HG03439 (cell line): ENCODE measurements around the gene RNASE1.

Experiments
- ATAC-seq: cut with Tn5 transposase; IDR thresholded peaks from one replicate; pipeline ENCODE4 v1.9.1; 2021; ENCODE audit warnings: mild to moderate bottlenecking, moderate library complexity; ENCODE audit not compliant: unreplicated experiment

RNASE1 gene

GRCh38 chr14:20808162-20808483 is 5.5 kb upstream of the RNASE1 start:
- no peak for ATAC-seq

GRCh38 chr14:20807304-20808161 is 4.9 kb upstream of the RNASE1 start:
- ATAC-seq = no peak

GRCh38 chr14:20805485-20805884 is 2.8 kb upstream of the RNASE1 start:
- no peak for ATAC-seq

GRCh38 chr14:20803223-20803622 is 579 bp upstream of the RNASE1 start:
- ATAC-seq = no peak

- ATAC-seq = no peak
Measured at GRCh38 chr14:20801726-20802125, 918 bp downstream of the RNASE1 start.

- no peak for ATAC-seq
Measured at GRCh38 chr14:20799892-20800544, 2.6 kb downstream of the RNASE1 start.

GRCh38 chr14:20799456-20799891 is 3.2 kb downstream of the RNASE1 start:
- no peak for ATAC-seq

- no peak for ATAC-seq
Measured at GRCh38 chr14:20798932-20799331, 3.7 kb downstream of the RNASE1 start.

GRCh38 chr14:20798318-20798717 is 4.3 kb downstream of the RNASE1 start:
- no peak for ATAC-seq

- no peak for ATAC-seq
Measured at GRCh38 chr14:20797164-20797563, 5.5 kb downstream of the RNASE1 start.

GRCh38 chr14:20794644-20795369 is 7.8 kb downstream of the RNASE1 start:
- ATAC-seq = no peak

- ATAC-seq = no peak
Measured at GRCh38 chr14:20792556-20792955, 10.1 kb downstream of the RNASE1 start.

- ATAC-seq = no peak
Measured at GRCh38 chr14:20791597-20791996, 11.0 kb downstream of the RNASE1 start.

GRCh38 chr14:20791187-20791586 is 11.5 kb downstream of the RNASE1 start:
- ATAC-seq = no peak

GRCh38 chr14:20790464-20791116 is 12.1 kb downstream of the RNASE1 start:
- ATAC-seq = no peak

GRCh38 chr14:20789230-20789813 is 13.3 kb downstream of the RNASE1 start:
- no peak for ATAC-seq

- ATAC-seq = no peak
Measured at GRCh38 chr14:20787025-20787424, 15.6 kb downstream of the RNASE1 start.

GRCh38 chr14:20782280-20782890 is 20.3 kb downstream of the RNASE1 start:
- ATAC-seq = no peak

GRCh38 chr14:20781803-20782202 is 20.8 kb downstream of the RNASE1 start:
- no peak for ATAC-seq

GRCh38 chr14:20775901-20776300 is 26.7 kb downstream of the RNASE1 start:
- no peak for ATAC-seq
